SH-SY5Y (cell line): ENCODE data around the gene ADAMTS13.

Experiments
- GATA2 ChIP-seq: IDR thresholded peaks from 2 replicates; pipeline ENCODE4 v1.6.1; 2011; ENCODE audit warnings: mild to moderate bottlenecking, low read depth, low read length
- GATA3 ChIP-seq: IDR thresholded peaks from 2 replicates; pipeline ENCODE4 v1.6.1; 2011; ENCODE audit warnings: low read depth, mild to moderate bottlenecking, low read length, moderate library complexity

- TF ChIP-seq GATA2 (no peak), GATA3 (no peak)
These were observed 27.4 kb upstream of the ADAMTS13 start for GRCh38 chr9:133394687-133395271.
